Endothelial cell of umbilical vein (primary cell): ENCODE results near the gene WNT9A. TPM values are rescaled to one million over a fixed set of nuclear protein-coding genes. Genes with fewer than 3 reads are reported as not detected.
A peak's percentile ranks its signal among the peaks of the same experiment; 100 is the strongest.

Experiments used
- BruUV-seq: library from RNA; stranded (reverse); fragments of 400-500 nt; replicated peaks from 2 replicates; lab custom pipeline; 2021; lab: Mats Ljungman, UMichigan
- CTCF ChIA-PET: fragments of 300-600, 350-600 bp; sonication (Branson Sonifier 250); formaldehyde crosslinking; loops from one replicate; lab custom pipeline; 2021; ENCODE audit warnings: antibody characterized with exemption, inconsistent platforms; lab: Charles Lee
- POLR2A ChIA-PET: fragments of 300-600, 350-600 bp; sonication (Branson Sonifier 250); formaldehyde crosslinking; loops from one replicate; lab custom pipeline; 2021; ENCODE audit warnings: antibody characterized with exemption, inconsistent platforms; lab: Charles Lee
- DNase-seq: peaks from one replicate; pipeline ENCODE4 v3.0.0-alpha.2; 2011; ENCODE audit warnings: low read depth, low spot score
- FAIRE-seq: peaks from 2 replicates; lab custom pipeline; 2011; peaks lifted over from hg19 to GRCh38; lab: Jason Lieb, UNC
- H2AFZ ChIP-seq: 2 replicates; pipeline ENCODE4 v1.6.0; 2012; ENCODE audit warnings: low read depth, low read length, control low read depth, inconsistent platforms
- H3K27ac ChIP-seq: 2 replicates; pipeline ENCODE4 v1.5.1; 2011; ENCODE audit warnings: low read depth, mild to moderate bottlenecking, control low read depth, low read length, moderate library complexity; ENCODE audit not compliant: insufficient read depth
- H3K27me3 ChIP-seq, 2 experiments: 2 replicates each; pipeline versions ENCODE4 v1.6.0 to v1.6.1; 2011; ENCODE audit warnings: low read length in 2 of 2, mixed read lengths in 1 of 2; ENCODE audit not compliant: control insufficient read depth in 2 of 2, insufficient read depth in 2 of 2
- H3K36me3 ChIP-seq, 2 experiments: 2 replicates in 1 of 2; 3 replicates in 1 of 2; pipeline ENCODE4 v1.5.1; 2011; ENCODE audit warnings: low read length in 2 of 2, mild to moderate bottlenecking in 1 of 2, moderate library complexity in 1 of 2; ENCODE audit not compliant: control insufficient read depth in 2 of 2, insufficient read depth in 2 of 2; ENCODE audit errors: extremely low read depth in 1 of 2
- H3K4me1 ChIP-seq: 3 replicates; pipeline ENCODE4 v1.5.1; 2011; ENCODE audit warnings: mild to moderate bottlenecking, low read length; ENCODE audit not compliant: control insufficient read depth, insufficient read depth; ENCODE audit errors: extremely low read depth
- H3K4me2 ChIP-seq: 2 replicates; pipeline ENCODE4 v1.6.1; 2011; ENCODE audit warnings: low read length, control low read depth, mixed read lengths; ENCODE audit not compliant: insufficient read depth
- H3K4me3 ChIP-seq, 3 experiments: fragments of 200-600 bp in 1 of 3; sonication (generic), shearing (Covaris generic) in 1 of 3; replicated peaks in 1 of 3; 2 replicates each; pipeline ENCODE4 v1.5.1; 2011 to 2016; ENCODE audit warnings: control low read depth in 3 of 3, low read length in 3 of 3, mild to moderate bottlenecking in 2 of 3, inconsistent platforms in 1 of 3, low read depth in 1 of 3, moderate library complexity in 1 of 3; ENCODE audit not compliant: insufficient read depth in 1 of 3
- H3K79me2 ChIP-seq: 2 replicates; pipeline ENCODE4 v1.6.0; 2012; ENCODE audit warnings: low read length, inconsistent platforms; ENCODE audit not compliant: control insufficient read depth, insufficient read depth
- H3K9ac ChIP-seq: replicated peaks from 2 replicates; pipeline ENCODE3; 2011; ENCODE audit warnings: low read length, control low read depth; ENCODE audit not compliant: insufficient read depth; ENCODE audit errors: extremely low read depth
- H3K9me1 ChIP-seq: replicated peaks from 3 replicates; pipeline ENCODE4 v1.6.0; 2011; ENCODE audit warnings: mild to moderate bottlenecking, low read length; ENCODE audit not compliant: control insufficient read depth, insufficient read depth; ENCODE audit errors: extremely low read depth
- H3K9me3 ChIP-seq: replicated peaks from 2 replicates; pipeline ENCODE4 v1.5.1; 2012; ENCODE audit warnings: low read length, inconsistent platforms; ENCODE audit not compliant: control insufficient read depth, insufficient read depth
- H4K20me1 ChIP-seq: replicated peaks from 2 replicates; pipeline ENCODE3; 2011; ENCODE audit warnings: mild to moderate bottlenecking, low read length; ENCODE audit not compliant: control insufficient read depth, insufficient read depth; ENCODE audit errors: extremely low read depth
- CTCF ChIP-seq, 2 donors: IDR thresholded peaks; 1 replicate in 1 of 2; 2 replicates in 1 of 2; pipeline ENCODE4 v1.5.1; 2011; ENCODE audit warnings: low read length in 2 of 2, mild to moderate bottlenecking in 2 of 2, moderate library complexity in 2 of 2, control low read depth in 1 of 2, inconsistent platforms in 1 of 2, low read depth in 1 of 2; ENCODE audit not compliant: insufficient read depth in 1 of 2; ENCODE audit errors: extremely low read depth in 1 of 2
- EZH2 ChIP-seq: IDR thresholded peaks from 2 replicates; pipeline ENCODE4 v1.6.1; 2012; ENCODE audit warnings: borderline replicate concordance, low read depth, mild to moderate bottlenecking, moderate library complexity, low read length, inconsistent platforms; ENCODE audit not compliant: severe bottlenecking
- FOS ChIP-seq: IDR thresholded peaks from 2 replicates; pipeline ENCODE4 v1.6.1; 2011; ENCODE audit warnings: mild to moderate bottlenecking, low read length, moderate library complexity, borderline replicate concordance; ENCODE audit not compliant: insufficient read depth
- GATA2 ChIP-seq: IDR thresholded peaks from 2 replicates; pipeline ENCODE4 v1.7.0; 2011; ENCODE audit warnings: low read depth, mild to moderate bottlenecking, moderate library complexity, mixed read lengths, low read length; ENCODE audit not compliant: insufficient read length, insufficient read depth
- JUN ChIP-seq: IDR thresholded peaks from 2 replicates; pipeline ENCODE4 v1.6.1; 2011; ENCODE audit warnings: borderline replicate concordance, low read depth; ENCODE audit not compliant: insufficient read length, insufficient read depth
- MAX ChIP-seq: IDR thresholded peaks from 2 replicates; pipeline ENCODE4 v1.6.1; 2011; ENCODE audit not compliant: insufficient read depth, insufficient read length
- MYC ChIP-seq: IDR thresholded peaks from one replicate; pipeline ENCODE4 v1.6.1; 2011; ENCODE audit warnings: mild to moderate bottlenecking, low read depth, low read length
- POLR2A ChIP-seq: IDR thresholded peaks from 2 replicates; pipeline ENCODE4 v1.6.1; 2012; ENCODE audit warnings: low read depth, mild to moderate bottlenecking, control low read depth, low read length
- POLR2AphosphoS5 ChIP-seq: IDR thresholded peaks from 2 replicates; pipeline ENCODE4 v1.6.1; 2012; ENCODE audit warnings: low read depth, mild to moderate bottlenecking, control low read depth, low read length, moderate library complexity; ENCODE audit not compliant: insufficient read depth
- dilution Hi-C: fragments of 300-500 bp; cut with MboI; formaldehyde crosslinking; loops from one replicate; pipeline ENCODE4 v1.15.0; 2019; ENCODE audit warnings: low sequenced_read_pairs; ENCODE audit not compliant: extremely low pct_ligation_motif_present
- intact Hi-C: fragments of 100-400 bp; cut with micrococcal nuclease; formaldehyde crosslinking; loops from one replicate; pipeline ENCODE4 v1.10.0; 2022
- polyA plus RNA-seq, 4 experiments: library from polyadenylated mRNA; depleted of rRNA in 3 of 4; stranded (reverse) in 3 of 4; unstranded in 1 of 4; fragments of >200 nt; gene quantifications; 2 replicates each; pipeline versions ENCODE4 v1.2.1 to v1.2.3, GENCODE V29; 2011 to 2012; ENCODE audit warnings: missing spikeins in 1 of 4
- total RNA-seq: library from RNA; stranded (reverse); gene quantifications from 2 replicates; pipeline ENCODE4 v1.2.3, GENCODE V29; 2021

WNT9A gene
- total and polyA plus RNA-seq, 2 donors (not counting 3 experiments of a cell fraction or from before 2014, with no cell fraction given), result 5.4 to 6.2 TPM

- H3K4me3 ChIP-seq, result peak overlapping the region in 1 of 3 experiments; percentile 31
- DNase-seq (peak; percentile 40), FAIRE-seq (peak; percentile 40)
- peak overlapping the region; percentile 64 for H2AFZ ChIP-seq
- H3K27me3 ChIP-seq, result no peaks in the 10 kb centered on the region
- TF ChIP-seq EZH2 (no peak), CTCF (IDR thresholded peaks at IDR 0.05; ENCODE audit: extremely low read depth in 1 of 2, insufficient read depth in 1 of 2, low read depth in 1 of 2, low read length in 2 of 2) (no peak), MAX (no peak), GATA2 (no peak), FOS (no peak), MYC (no peak), JUN (no peak), POLR2AphosphoS5 (no peak), POLR2A (no peak)
- BruUV-seq, result no TSS peak
- ChIA-PET POLR2A (no interaction called here), CTCF (no interaction called here)
- H3K9me3 ChIP-seq, result no peaks in the 10 kb centered on the region
- no peaks in the 10 kb centered on the region for H3K36me3 ChIP-seq
- dilution Hi-C loops, result no loop called here
- H4K20me1 ChIP-seq, result no peaks in the 10 kb centered on the region
- H3K9ac ChIP-seq, result no peak overlapping the region
- intact Hi-C loops, result loop anchor here (5.0 kb wide), 2 partner anchors 59 to 101 kb away; partner anchors contain the start of gene WNT9A
- H3K4me1 ChIP-seq, result no peaks in the 10 kb centered on the region
- no peak overlapping the region for H3K27ac ChIP-seq
- H3K4me2 ChIP-seq, result no peak overlapping the region
- no peaks in the 10 kb centered on the region for H3K9me1 ChIP-seq
- no peaks in the 10 kb centered on the region for H3K79me2 ChIP-seq
Measured at GRCh38 chr1:227887697-227888403, 59.9 kb downstream of the WNT9A start.
